Gastroesophageal sphincter (tissue), 4 donors: ENCODE results near the gene ADCY9. TPM values are rescaled to one million over a fixed set of nuclear protein-coding genes. Genes with fewer than 3 reads are reported as not detected.

Experiments used
- ATAC-seq: fragments of 150-250 bp; one replicate; pipeline ENCODE4 v1.9.1; 2016; ENCODE audit warnings: mild to moderate bottlenecking, moderate library complexity
- H3K27ac ChIP-seq, 4 donors: fragments of 200-600 bp; sonication (generic) in 3 of 4; 1 replicate in 3 of 4; 2 replicates in 1 of 4; pipeline ENCODE4 v1.5.1; 2016 to 2019
- H3K27me3 ChIP-seq: fragments of 200-600 bp; sonication (generic); one replicate; pipeline ENCODE4 v1.5.1; 2019
- H3K36me3 ChIP-seq, 2 donors: fragments of 200-600 bp; sonication (generic); one replicate each; pipeline ENCODE4 v1.5.1; 2019; ENCODE audit warnings: control low read depth in 1 of 2
- H3K4me1 ChIP-seq, 3 donors: fragments of 200-600 bp; sonication (generic); 1 replicate in 2 of 3; 2 replicates in 1 of 3; pipeline ENCODE4 v1.5.1; 2016 to 2019; ENCODE audit warnings: control low read depth in 2 of 3
- H3K4me3 ChIP-seq, 2 donors: fragments of 200-600 bp; sonication (generic); one replicate each; pipeline ENCODE4 v1.5.1; 2019; ENCODE audit warnings: mild to moderate bottlenecking in 1 of 2, moderate library complexity in 1 of 2
- H3K9me3 ChIP-seq, 3 donors: fragments of 200-600 bp; sonication (generic); one replicate each; pipeline ENCODE4 v1.5.1; 2017 to 2019; ENCODE audit warnings: control low read depth in 2 of 3
- CTCF ChIP-seq, 4 experiments: fragments of 200-600 bp in 2 of 4; fragments of 450-650 bp in 2 of 4; sonication (generic) in 1 of 4; IDR thresholded peaks; one replicate each; pipeline ENCODE4 v1.5.1; 2017 to 2019; ENCODE audit warnings: antibody characterized with exemption in 4 of 4, mild to moderate bottlenecking in 2 of 4, moderate library complexity in 2 of 4
- EP300 ChIP-seq: sonication (generic); formaldehyde crosslinking; IDR thresholded peaks from one replicate; pipeline ENCODE4 v1.6.1; 2017; ENCODE audit warnings: antibody characterized with exemption, mild to moderate bottlenecking
- POLR2A ChIP-seq, 2 donors: fragments of 450-650 bp; IDR thresholded peaks; one replicate each; pipeline ENCODE4 v1.6.1; 2017; ENCODE audit warnings: antibody characterized with exemption in 2 of 2, mild to moderate bottlenecking in 2 of 2, moderate library complexity in 1 of 2
- POLR2AphosphoS5 ChIP-seq: sonication (generic); formaldehyde crosslinking; IDR thresholded peaks from one replicate; pipeline ENCODE4 v1.6.1; 2017; ENCODE audit warnings: antibody characterized with exemption
- WGBS, 2 donors: methylation state at CpG; one replicate each; pipeline ENCODE4 v1.1.5; 2018; ENCODE audit warnings: low coverage in 1 of 2; 5-methylcytosine and 5-hydroxymethylcytosine counted together
- total RNA-seq, 4 donors: library from RNA; depleted of rRNA; stranded (reverse); fragments of >200 nt; gene quantifications; one replicate each; pipeline ENCODE4 v1.1.0, GENCODE V29; 2016

The ADCY9 gene
- total RNA-seq, 4 donors from 2014 or later, result 33.0 to 83.5 (median 43.4) TPM

- Histone ChIP-seq H3K4me1 (peaks cover 0 to 4% (median 0%) of the 10 kb centered on the region in 3 donors), H3K27me3 (no peaks in the 10 kb centered on the region), H3K4me3 (no peak overlapping the region), H3K36me3 (peaks cover 0 to 8% of the 10 kb centered on the region in 2 donors), H3K27ac (no peak overlapping the region), H3K9me3 (no peaks in the 10 kb centered on the region)
- 78 to 82% methylated on average over 5 to 18 of the region's 22 CpGs for WGBS, 2 donors
- TF ChIP-seq POLR2AphosphoS5 (no peak), EP300 (no peak), CTCF (IDR thresholded peaks at IDR 0.05) (no peak), POLR2A (IDR thresholded peaks at IDR 0.05) (no peak)
- ATAC-seq, result no peak
Measured at GRCh38 chr16:4071686-4072561, 44.3 kb downstream of the ADCY9 start.

- 100% methylated on average over 9 of the region's 10 CpGs; no CpG with 5 or more reads in 1 of the 2 donors for WGBS, 2 donors
- no peak overlapping the region for H3K4me3 ChIP-seq
- peaks cover 0 to 5% of the 10 kb centered on the region in 2 donors for H3K36me3 ChIP-seq
- H3K27me3 ChIP-seq, result no peaks in the 10 kb centered on the region
- TF ChIP-seq POLR2AphosphoS5 (no peak), CTCF (IDR thresholded peaks at IDR 0.05) (no peak), EP300 (no peak), POLR2A (IDR thresholded peaks at IDR 0.05) (no peak)
- ATAC-seq, result no peak
- H3K27ac ChIP-seq, result no peak overlapping the region
- no peaks in the 10 kb centered on the region for H3K9me3 ChIP-seq
- peaks cover 0 to 6% (median 0%) of the 10 kb centered on the region in 3 donors for H3K4me1 ChIP-seq
Measured at GRCh38 chr16:4070936-4071335, 45.3 kb downstream of the ADCY9 start.

DNA sequence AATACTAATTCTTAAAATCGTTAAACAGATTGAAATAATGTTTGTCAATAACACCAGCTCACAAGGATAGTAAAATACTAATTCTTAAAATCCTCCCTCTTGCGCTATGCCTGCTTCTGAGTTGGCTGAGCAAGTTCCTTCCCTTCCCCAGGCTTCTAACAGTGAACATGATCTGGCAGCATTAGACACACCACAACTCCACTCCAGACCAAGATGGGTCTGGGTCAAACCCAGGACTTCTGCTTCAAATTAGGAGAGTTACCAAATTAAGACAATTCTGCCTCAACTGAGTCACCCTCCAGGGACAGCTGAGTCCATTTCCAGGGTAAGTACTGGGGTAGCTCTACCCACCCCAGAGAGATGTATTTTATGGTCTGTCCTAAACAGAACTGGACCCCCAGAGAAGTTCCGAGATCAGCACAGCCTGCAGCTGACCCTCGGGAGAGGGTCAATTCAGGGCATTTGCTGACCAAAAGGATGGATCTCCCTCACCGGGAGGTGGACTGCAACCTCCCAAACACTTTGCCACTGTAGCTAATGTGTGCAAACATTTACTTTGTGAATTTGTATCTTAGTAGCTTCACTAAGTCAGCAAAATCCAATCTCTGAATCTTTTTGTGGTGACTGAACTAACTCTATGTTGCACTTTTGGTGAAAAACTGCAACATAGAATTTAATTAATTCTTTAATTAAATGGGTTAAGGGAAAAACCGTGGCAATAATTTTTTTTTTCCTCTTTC is 48.8 kb downstream of the ADCY9 start:
- peaks cover 0 to 6% (median 0%) of the 10 kb centered on the region in 3 donors for H3K4me1 ChIP-seq
- no peak for ATAC-seq
- no peaks in the 10 kb centered on the region for H3K36me3 ChIP-seq
- H3K9me3 ChIP-seq, result peaks cover 0 to 9% (median 0%) of the 10 kb centered on the region in 3 donors
- WGBS, 2 donors, result 46 to 66% methylated on average over 6 of the region's 6 CpGs
- no peaks in the 10 kb centered on the region for H3K27me3 ChIP-seq
- no peak overlapping the region for H3K4me3 ChIP-seq
- H3K27ac ChIP-seq, result no peak overlapping the region
- TF ChIP-seq CTCF (IDR thresholded peaks at IDR 0.05), result no peak
- TF ChIP-seq POLR2A (IDR thresholded peaks at IDR 0.05), result no peak
- no peak for TF ChIP-seq POLR2AphosphoS5
- TF ChIP-seq EP300, result no peak

DNA sequence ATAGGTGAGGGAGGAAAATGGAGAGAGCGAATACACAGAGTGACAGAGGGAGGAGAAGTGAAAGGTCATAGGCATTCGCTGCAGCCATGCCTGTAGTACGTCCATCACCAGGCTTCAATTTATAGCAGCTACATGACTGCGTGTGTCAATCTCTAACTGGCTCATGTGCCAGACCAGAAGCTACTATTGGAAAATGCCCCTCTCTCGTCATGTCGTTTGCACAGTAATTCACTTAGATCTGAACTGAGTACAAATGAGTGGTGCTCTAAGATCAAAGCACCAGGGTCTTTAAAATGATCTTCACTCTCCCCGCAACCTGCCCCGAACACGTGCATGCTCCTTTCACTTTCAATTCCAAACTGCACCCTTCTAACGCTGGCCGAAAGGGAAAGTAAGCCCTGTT is 51.3 kb downstream of the ADCY9 start:
- Histone ChIP-seq H3K27me3 (no peaks in the 10 kb centered on the region), H3K9me3 (peaks cover 0 to 34% (median 0%) of the 10 kb centered on the region in 3 donors), H3K36me3 (no peaks in the 10 kb centered on the region), H3K4me3 (no peak overlapping the region), H3K27ac (no peak overlapping the region), H3K4me1 (peaks cover 0 to 6% (median 0%) of the 10 kb centered on the region in 3 donors)
- TF ChIP-seq POLR2AphosphoS5 (no peak), CTCF (IDR thresholded peaks at IDR 0.05) (no peak), POLR2A (IDR thresholded peaks at IDR 0.05) (no peak), EP300 (no peak)
- ATAC-seq, result no peak
- WGBS, 2 donors, result 64 to 91% methylated on average over 7 to 10 of the region's 11 CpGs
